K562 (cell line): Measurements from ENCODE around the gene IZUMO4. TPM values are rescaled to one million over a fixed set of nuclear protein-coding genes. Genes with fewer than 3 reads are reported as not detected.

Source experiments
- ATAC-seq: fragments of 200-7000 bp; cut with Tn5 transposase; 3 replicates; pipeline ENCODE4 v1.9.1; 2020; ENCODE audit warnings: moderate library complexity
- BruUV-seq: library from RNA; stranded (reverse); fragments of 400-500 nt; replicated peaks from 2 replicates; lab custom pipeline; 2021; lab: Mats Ljungman, UMichigan
- CTCF ChIA-PET: fragments of 300-600 bp; formaldehyde crosslinking; extraction: SDS; loops from one replicate; lab custom pipeline; 2021; ENCODE audit warnings: low intra/inter-chr PET ratio; lab: Yijun Ruan, JAX
- POLR2A ChIA-PET: fragments of 300-600, 350-650 bp; sonication (Branson Sonifier 250); formaldehyde crosslinking; extraction: SDS; loops from one replicate; lab custom pipeline; 2021; ENCODE audit warnings: antibody characterized with exemption, inconsistent platforms; lab: Yijun Ruan, JAX
- DNase-seq, 4 experiments: peaks; one replicate each; pipeline versions ENCODE4 v3.0.0 to v3.0.0-alpha.2; 2011 to 2018; ENCODE audit warnings: low spot score in 3 of 4, mixed read lengths in 3 of 4; ENCODE audit errors: extremely low read depth in 1 of 4
- FAIRE-seq: peaks from 2 replicates; lab custom pipeline; 2011; peaks lifted over from hg19 to GRCh38; lab: Jason Lieb, UNC
- H2AFZ ChIP-seq: 2 replicates; pipeline ENCODE4 v1.6.0; 2011; ENCODE audit warnings: low read depth, low read length, control low read depth, inconsistent platforms
- H3K27ac ChIP-seq: fragments of 200-600 bp; 3 replicates; pipeline ENCODE4 v1.8.0; 2011; ENCODE audit warnings: low read depth, mild to moderate bottlenecking, control low read depth, inconsistent platforms, low read length, moderate library complexity, mixed read lengths; ENCODE audit errors: extremely low read depth
- H3K27me3 ChIP-seq, 2 experiments: fragments of 300-600 bp in 1 of 2; 2 replicates in 1 of 2; 3 replicates in 1 of 2; pipeline versions ENCODE4 v1.6.0 to v1.8.0; 2011; ENCODE audit warnings: inconsistent platforms in 2 of 2, low read length in 2 of 2, mild to moderate bottlenecking in 1 of 2, mixed read lengths in 1 of 2, moderate library complexity in 1 of 2; ENCODE audit not compliant: control insufficient read depth in 2 of 2, insufficient read depth in 2 of 2
- H3K36me3 ChIP-seq: fragments of 300-600 bp; 3 replicates; pipeline ENCODE4 v1.8.0; 2011; ENCODE audit warnings: mild to moderate bottlenecking, low read length, inconsistent platforms; ENCODE audit not compliant: control insufficient read depth, insufficient read depth
- H3K4me1 ChIP-seq, 2 experiments: fragments of 200-600 bp in 1 of 2; replicated peaks in 1 of 2; 2 replicates in 1 of 2; 3 replicates in 1 of 2; pipeline versions ENCODE4 v1.5.1 to v1.8.0; 2011; ENCODE audit warnings: inconsistent platforms in 2 of 2, low read length in 2 of 2, mild to moderate bottlenecking in 1 of 2, mixed read lengths in 1 of 2, moderate library complexity in 1 of 2; ENCODE audit not compliant: control insufficient read depth in 2 of 2, insufficient read depth in 2 of 2
- H3K4me2 ChIP-seq: 2 replicates; pipeline ENCODE4 v1.6.1; 2011; ENCODE audit warnings: low read length, control low read depth, inconsistent platforms, mixed read lengths; ENCODE audit not compliant: insufficient read depth
- H3K4me3 ChIP-seq: fragments of 200-600 bp; sonication (generic), shearing (Covaris generic); 2 replicates; pipeline ENCODE4 v1.5.1; 2016; ENCODE audit warnings: control low read depth, inconsistent platforms
- H3K79me2 ChIP-seq: fragments of 200-600 bp; 3 replicates; pipeline ENCODE4 v1.8.0; 2011; ENCODE audit warnings: low read length, inconsistent platforms; ENCODE audit not compliant: control insufficient read depth, insufficient read depth
- H3K9ac ChIP-seq, 2 experiments: 2 replicates each; pipeline versions ENCODE4 v1.6.0 to v1.6.1; 2011; ENCODE audit warnings: low read depth in 2 of 2, low read length in 2 of 2, control low read depth in 1 of 2, inconsistent platforms in 1 of 2, mild to moderate bottlenecking in 1 of 2, mixed read lengths in 1 of 2; ENCODE audit not compliant: insufficient read depth in 1 of 2
- H3K9me1 ChIP-seq: one replicate; pipeline ENCODE4 v1.6.0; 2011; ENCODE audit warnings: inconsistent platforms, mild to moderate bottlenecking, low read length, moderate library complexity; ENCODE audit not compliant: control insufficient read depth, insufficient read depth
- H3K9me3 ChIP-seq: replicated peaks from 2 replicates; pipeline ENCODE4 v1.5.1; 2011; ENCODE audit warnings: low read depth, low read length, inconsistent platforms; ENCODE audit not compliant: control insufficient read depth, insufficient read depth
- H4K20me1 ChIP-seq: replicated peaks from 2 replicates; pipeline ENCODE4 v1.6.1; 2011; ENCODE audit warnings: low read length, inconsistent platforms, mixed read lengths; ENCODE audit not compliant: control insufficient read depth, insufficient read depth
- GATAD2A ChIP-seq: fragments of 450-650 bp; IDR thresholded peaks from 2 replicates; pipeline ENCODE4 v1.6.1; 2017
- RAD21 ChIP-seq, 2 experiments: fragments of 250-450 bp in 1 of 2; fragments of 450-650 bp in 1 of 2; sonication (Bioruptor Pico) in 1 of 2; formaldehyde crosslinking in 1 of 2; IDR thresholded peaks in 1 of 2; conservative IDR thresholded peaks in 1 of 2; 2 replicates each; pipeline versions ENCODE4 v1.4.0 to v1.8.0; 2020 to 2022; ENCODE audit warnings: mild to moderate bottlenecking in 2 of 2, moderate library complexity in 1 of 2
- RBM22 ChIP-seq: fragments of 200-400 bp; formaldehyde crosslinking; IDR thresholded peaks from 2 replicates; pipeline ENCODE4 v1.6.1; 2018; ENCODE audit warnings: low read length, low read depth; ENCODE audit not compliant: poor library complexity, severe bottlenecking
- ZBTB33 ChIP-seq: sonication (generic); formaldehyde crosslinking; IDR thresholded peaks from 2 replicates; pipeline ENCODE4 v1.8.1; 2023; ENCODE audit warnings: mild to moderate bottlenecking, missing genetic modification reagents
- ZNF584 ChIP-seq: fragments of 200-800 bp; sonication (Bioruptor generic); IDR thresholded peaks from 2 replicates; pipeline ENCODE4 v1.6.1; 2016; ENCODE audit warnings: low read depth, mild to moderate bottlenecking, missing genetic modification characterization, missing compliant biosample characterization
- WGBS: fragments of 100-300 bp; shearing (Covaris generic); methylation state at CpG from one replicate; pipeline ENCODE4 v1.1.6; 2016; ENCODE audit warnings: low coverage, mixed read lengths; ENCODE audit not compliant: insufficient coverage; ENCODE audit errors: missing lambda C conversion rate; 5-methylcytosine and 5-hydroxymethylcytosine counted together
- in situ Hi-C: fragments of 300-500 bp; cut with MboI; formaldehyde crosslinking; loops from 4 replicates; pipeline ENCODE4 v1.15.0; 2018; ENCODE audit warnings: inconsistent platforms, mixed read lengths
- intact Hi-C: fragments of 100-400 bp; cut with micrococcal nuclease; formaldehyde crosslinking; loops from 2 replicates; pipeline ENCODE4 v1.14.2; 2022
- polyA plus RNA-seq, 8 experiments: library from polyadenylated mRNA; depleted of rRNA in 4 of 8; stranded (reverse) in 5 of 8; unstranded in 3 of 8; fragments of >200 nt; fragmentation: Nextera tagmentation in 2 of 8; fragmentation: Illumina TruSeq in 1 of 8; extraction: Ambion mirVana in 2 of 8; extraction: Trizol in 1 of 8; gene quantifications; 2 replicates each; pipeline versions ENCODE4 v1.2.1 to v1.2.3, GENCODE V29; 2011 to 2014; ENCODE audit warnings: inconsistent platforms in 1 of 8, missing spikeins in 1 of 8
- total RNA-seq, 7 experiments: library from RNA; depleted of rRNA in 6 of 7; stranded (reverse); fragments of >200 nt in 6 of 7; fragmentation: Illumina TruSeq in 2 of 7; extraction: Trizol in 2 of 7; gene quantifications; 2 replicates each; pipeline versions ENCODE4 v1.2.1 to v1.2.3, GENCODE V29; 2011 to 2021; ENCODE audit warnings: low replicate concordance in 1 of 7

Gene IZUMO4
- total and polyA plus RNA-seq, 9 of the 15 experiments (the other 6 are each of a cell fraction or from before 2014, with no cell fraction given): 0.07 to 3.9 (median 1.2) TPM

GRCh38 chr19:2111886-2112285 is 15.2 kb downstream of the IZUMO4 start:
- intact Hi-C loops: no loop called here
- Histone ChIP-seq H3K27me3 (no peaks in the 10 kb centered on the region), H2AFZ (no peak overlapping the region), H3K27ac (no peak overlapping the region), H3K79me2 (no peaks in the 10 kb centered on the region), H3K9me1 (no peaks in the 10 kb centered on the region), H3K36me3 (peaks cover 95% of the 10 kb centered on the region), H3K4me1 (peaks cover 0 to 16% of the 10 kb centered on the region in 2 experiments; a peak in 1 of 5 replicates), H3K4me2 (no peak overlapping the region), H3K9ac (no peak overlapping the region; a peak in 1 of 4 replicates), H4K20me1 (no peaks in the 10 kb centered on the region; the same call in 1 of the 2 replicates), H3K9me3 (no peaks in the 10 kb centered on the region), H3K4me3 (no peak overlapping the region)
- BruUV-seq: no TSS peak
- POLR2A ChIA-PET: interaction anchor here (1.0 kb wide), 1 partner anchor 15 kb away, joined by 3 read pairs; no protein-coding TSS in a partner anchor
- CTCF ChIA-PET: no interaction called here
- no peak for ATAC-seq
- 94% methylated on average over 19 of the region's 20 CpGs for WGBS
- no peak for DNase-seq
- TF ChIP-seq GATAD2A (no peak), ZBTB33 (CRISPR knock-in tag) (0 out of 2 replicates have a peak, but pooled peaks have one; percentile 41), ZNF584 (CRISPR knock-in tag) (no peak), RBM22 (peak; percentile 63), RAD21 (CRISPR knock-in tag; conservative IDR thresholded peaks at IDR 0.05 in 1 of 2, IDR thresholded peaks at IDR 0.05 in 1 of 2) (no peak)
- in situ Hi-C loops: no loop called here
- no peak for FAIRE-seq
